ENCODE results near the gene FBXL16.
"Not testable (repeated sequence)": the region's sequence is repeated elsewhere in the genome, so short reads cannot be mapped to it uniquely, and the experiment has no call there.

FBXL16 gene, protein sequence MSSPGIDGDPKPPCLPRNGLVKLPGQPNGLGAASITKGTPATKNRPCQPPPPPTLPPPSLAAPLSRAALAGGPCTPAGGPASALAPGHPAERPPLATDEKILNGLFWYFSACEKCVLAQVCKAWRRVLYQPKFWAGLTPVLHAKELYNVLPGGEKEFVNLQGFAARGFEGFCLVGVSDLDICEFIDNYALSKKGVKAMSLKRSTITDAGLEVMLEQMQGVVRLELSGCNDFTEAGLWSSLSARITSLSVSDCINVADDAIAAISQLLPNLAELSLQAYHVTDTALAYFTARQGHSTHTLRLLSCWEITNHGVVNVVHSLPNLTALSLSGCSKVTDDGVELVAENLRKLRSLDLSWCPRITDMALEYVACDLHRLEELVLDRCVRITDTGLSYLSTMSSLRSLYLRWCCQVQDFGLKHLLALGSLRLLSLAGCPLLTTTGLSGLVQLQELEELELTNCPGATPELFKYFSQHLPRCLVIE

GRCh38 chr16:705431-706188 is at the start of gene FBXL16:
TSS of gene FBXL16 (minus strand) at chr16:705801. CDS start at chr16:697405, 8,396 bp downstream.
- DNase-seq (ENCODE audit: low read depth) = no peak

DNA sequence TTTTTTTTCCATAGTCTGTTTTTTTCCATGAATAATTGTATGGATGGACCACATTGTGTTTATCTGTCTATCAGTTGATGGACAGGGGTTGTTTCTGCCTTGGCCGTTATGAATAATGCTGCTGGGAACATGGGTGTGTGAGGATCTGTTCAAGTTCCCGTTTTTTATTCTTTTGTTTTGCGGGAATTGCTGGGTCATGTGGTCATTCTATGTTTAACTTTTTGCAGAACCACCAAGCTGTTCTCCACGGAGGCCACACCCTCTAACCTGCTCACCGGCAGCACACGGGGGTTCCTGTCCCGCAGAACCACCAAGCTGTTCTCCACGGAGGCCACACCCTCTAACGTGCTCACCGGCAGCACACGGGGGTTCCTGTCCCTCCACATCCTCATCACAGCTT is 49.1 kb upstream of the FBXL16 start:
- no peak for DNase-seq (ENCODE audit: low read depth)

- DNase-seq (ENCODE audit: low read depth) = not testable (repeated sequence)
Observed at GRCh38 chr16:754121-754607, 48.6 kb upstream of the FBXL16 start.

GRCh38 chr16:752007-752312 is 46.4 kb upstream of the FBXL16 start:
- DNase-seq (ENCODE audit: low read depth) = no peak

DNA sequence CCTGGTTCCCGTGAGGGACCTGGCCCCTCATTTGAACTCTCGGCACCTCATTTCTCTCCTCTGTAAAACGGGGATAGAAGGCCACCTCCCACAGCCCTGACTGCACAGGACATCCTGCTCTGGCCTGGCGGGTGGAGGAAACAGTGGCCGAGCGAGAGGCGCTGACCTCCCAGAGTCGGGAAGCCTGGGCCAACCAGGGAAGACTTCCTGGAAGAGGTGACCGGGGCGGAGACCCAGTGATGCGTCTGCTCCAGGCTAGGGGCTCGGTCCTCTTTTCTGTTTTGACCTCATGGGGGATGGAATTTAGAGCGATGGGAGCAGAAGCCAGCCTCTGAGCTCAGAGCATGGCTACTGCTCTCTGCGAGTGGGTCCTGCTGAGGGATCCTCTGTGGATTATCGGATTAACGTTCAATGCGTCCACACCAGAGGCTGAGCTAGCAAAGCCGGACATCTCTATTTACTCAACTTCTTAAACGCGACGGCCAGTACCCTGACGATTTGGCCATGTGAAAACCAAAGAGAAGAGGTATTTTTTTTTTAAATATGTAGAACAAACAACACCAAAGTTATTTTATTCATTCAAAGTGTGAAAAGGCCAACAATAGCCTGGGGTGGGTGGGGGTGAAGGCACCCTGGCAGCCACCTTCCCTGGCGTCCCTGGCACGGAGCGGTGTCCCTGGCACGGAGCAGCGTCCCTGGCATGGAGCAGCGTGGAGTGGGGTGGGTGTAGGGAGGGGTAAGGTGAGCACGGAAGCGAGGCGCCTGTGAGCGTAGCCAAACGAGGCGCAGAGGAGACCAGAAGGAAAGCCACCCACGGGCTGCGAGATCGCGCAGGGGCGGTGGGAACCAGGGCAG is 45.8 kb upstream of the FBXL16 start:
- DNase-seq (ENCODE audit: low read depth) = no peak

DNA sequence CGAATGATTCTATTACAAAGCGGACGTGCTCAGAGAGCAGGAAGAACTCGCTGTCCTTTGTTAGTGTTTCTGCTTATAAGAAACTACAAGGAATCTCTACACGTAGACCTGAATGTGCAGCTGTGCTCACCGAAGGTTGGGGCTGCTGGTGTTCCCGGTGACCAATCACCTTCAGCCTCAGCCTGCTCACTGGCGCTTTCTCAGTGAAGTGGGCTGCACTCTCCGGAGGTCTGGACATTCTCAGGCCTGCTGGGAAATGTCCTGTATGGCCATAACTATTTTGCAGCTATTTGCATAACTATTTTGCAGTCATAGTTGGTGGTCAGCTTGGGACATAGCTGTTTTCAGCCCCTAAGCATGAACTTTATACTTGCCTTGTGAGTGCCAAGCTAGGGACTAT is 44.9 kb upstream of the FBXL16 start:
- DNase-seq (ENCODE audit: low read depth) = no peak

DNA sequence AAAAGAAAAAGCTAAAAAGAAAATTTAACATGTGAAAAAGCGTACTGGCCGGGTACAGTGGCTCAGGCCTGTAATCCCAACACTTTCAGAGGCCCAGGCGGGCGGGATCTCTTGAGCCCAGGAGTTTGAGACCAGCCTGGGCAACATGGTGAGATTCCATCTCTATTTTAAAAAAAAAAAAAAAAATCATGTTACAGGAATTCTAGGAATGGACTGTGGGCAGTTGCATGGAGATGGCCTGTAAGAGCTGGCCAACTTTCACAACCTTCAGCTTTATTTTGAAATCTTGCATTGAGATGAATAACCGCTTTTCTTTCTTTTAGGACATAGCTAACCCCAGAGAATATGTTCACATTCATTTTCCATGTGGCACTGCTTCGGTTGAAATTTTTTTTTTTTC is 43.4 kb upstream of the FBXL16 start:
- DNase-seq (ENCODE audit: low read depth) = peak; percentile 38

- DNase-seq (ENCODE audit: low read depth) = no peak
Observed at GRCh38 chr16:747978-748746, 42.6 kb upstream of the FBXL16 start.

DNA sequence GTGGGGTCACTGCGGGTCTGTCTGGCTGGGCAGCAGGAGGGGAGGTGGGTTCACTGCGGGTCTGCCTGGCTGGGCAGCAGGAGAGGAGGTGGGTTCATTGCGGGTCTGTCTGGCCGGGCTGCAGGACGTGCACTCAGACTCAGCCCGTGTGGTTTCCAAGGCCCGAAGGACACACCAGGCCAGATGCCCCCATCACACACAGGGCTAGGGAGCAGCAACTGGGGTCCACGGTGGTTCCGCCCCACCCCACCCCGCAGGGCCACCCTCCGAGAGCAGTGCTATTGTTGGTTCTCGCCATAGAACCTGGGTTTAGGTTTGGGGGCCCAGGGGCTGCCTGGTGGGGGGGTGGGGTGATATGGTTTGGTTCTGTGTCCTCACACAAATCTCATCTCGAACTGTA is 41.0 kb upstream of the FBXL16 start:
- DNase-seq (ENCODE audit: low read depth) = no peak

DNA sequence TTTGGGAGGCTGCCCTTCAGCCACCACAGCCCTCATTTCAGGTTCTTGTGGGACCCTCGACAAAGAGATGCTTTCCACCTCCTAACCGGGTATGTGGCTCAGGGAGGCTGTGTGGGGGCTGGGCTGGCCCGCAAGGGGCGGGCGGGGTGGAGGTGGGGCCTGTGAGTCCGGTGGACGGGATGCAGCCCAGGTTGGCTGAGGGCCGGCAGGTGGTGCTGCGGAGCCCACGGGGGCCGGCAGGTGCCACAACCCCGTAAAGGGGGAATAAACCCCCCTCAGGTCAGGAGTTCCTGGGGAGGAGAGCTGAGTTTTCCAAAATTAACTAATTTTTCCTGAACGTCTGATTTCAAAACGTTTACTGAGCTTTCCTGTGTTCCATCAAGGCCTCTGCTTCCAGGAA is 40.1 kb upstream of the FBXL16 start:
- no peak for DNase-seq (ENCODE audit: low read depth)

DNA sequence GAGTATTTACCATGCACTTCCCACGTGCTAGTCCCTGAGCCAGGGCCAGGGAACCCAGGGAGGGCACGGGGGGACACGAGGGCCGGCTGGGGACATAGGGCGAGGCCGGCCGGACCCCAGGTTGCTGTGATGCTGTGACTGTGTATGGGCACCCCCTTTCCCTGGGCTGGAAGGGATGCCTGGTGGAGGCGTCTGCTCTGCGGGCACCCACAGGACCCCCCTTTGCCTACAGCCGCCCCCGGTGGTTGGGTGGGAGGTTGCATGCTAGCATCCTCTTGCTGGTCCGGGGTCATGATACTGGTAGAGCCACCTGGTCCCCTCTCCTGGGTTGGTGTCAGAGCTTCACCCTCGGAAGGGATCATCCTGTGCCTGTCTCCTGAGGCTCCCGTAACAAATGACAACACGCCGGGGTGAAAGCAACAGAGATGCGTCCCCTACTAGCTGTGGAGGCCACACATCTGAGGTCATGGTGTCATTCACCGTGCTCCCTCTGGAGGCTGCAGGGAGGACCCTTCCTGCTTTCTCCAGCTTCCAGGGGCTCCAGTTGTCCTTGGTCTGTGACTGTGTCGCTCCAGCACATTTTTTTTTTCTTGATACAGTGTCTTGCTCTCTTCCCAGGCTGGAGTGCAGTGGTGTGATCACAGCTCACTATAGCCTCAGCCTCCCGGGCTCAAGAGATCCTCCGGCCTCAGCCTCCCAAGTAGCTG is 38.3 kb upstream of the FBXL16 start:
- no peak for DNase-seq (ENCODE audit: low read depth)

DNA sequence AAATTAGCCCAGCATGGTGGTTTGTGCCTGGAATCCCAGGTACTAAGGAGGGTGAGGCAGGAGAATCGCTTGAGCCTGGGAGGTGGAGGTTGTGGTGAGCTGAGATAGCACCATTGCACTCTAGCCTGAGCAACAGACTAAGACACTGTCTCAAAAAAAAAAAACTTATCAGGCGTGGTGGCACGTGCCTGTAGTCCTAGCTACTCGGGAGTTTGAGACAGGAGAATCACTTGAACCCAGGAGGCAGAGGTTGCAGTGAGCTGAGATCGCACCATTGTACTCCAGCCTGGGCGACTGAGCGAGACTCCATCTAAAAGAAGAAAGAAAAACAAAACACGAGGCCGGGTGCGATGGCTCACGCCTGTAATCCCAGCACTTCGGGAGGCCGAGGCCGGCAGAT is 37.3 kb upstream of the FBXL16 start:
- DNase-seq (ENCODE audit: low read depth) = not testable (repeated sequence)

DNA sequence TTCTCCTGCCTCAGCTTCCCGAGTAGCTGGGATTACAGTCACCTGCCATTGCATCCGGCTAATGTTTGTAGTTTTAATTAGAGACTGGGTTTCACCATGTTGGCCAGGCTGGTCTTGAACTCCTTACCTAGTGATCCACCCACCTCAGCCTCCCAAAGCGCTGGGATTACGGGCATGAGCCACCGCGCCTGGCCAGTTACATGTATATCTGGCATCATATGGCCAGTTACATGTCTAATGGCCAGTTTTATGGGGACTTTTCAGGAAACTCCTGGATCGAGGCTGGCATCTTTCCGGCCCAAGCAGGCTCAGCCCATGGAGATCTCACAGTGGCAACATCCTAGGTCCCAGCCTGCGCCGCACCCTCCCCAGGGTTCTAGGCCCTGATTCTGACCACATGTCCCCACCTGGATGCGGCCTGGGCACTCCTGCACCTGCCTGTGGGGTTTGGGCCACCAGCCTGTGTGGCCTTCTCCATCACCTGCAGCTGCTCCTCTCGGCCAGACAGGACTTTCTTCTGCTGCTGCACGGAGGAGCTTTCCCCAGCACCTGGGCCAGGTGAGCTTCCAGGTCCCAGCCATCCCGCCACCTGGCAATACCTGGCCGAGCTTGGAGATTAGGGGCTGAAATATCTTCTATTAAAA is 36.5 kb upstream of the FBXL16 start:
- DNase-seq (ENCODE audit: low read depth) = no peak

- DNase-seq (ENCODE audit: low read depth) = peak; percentile 47
Observed at GRCh38 chr16:740764-741505, 35.3 kb upstream of the FBXL16 start, which contains the start of gene CIAO3. TSS of gene CIAO3 (minus strand) at chr16:740997. CDS start at chr16:740985, 12 bp downstream.

DNA sequence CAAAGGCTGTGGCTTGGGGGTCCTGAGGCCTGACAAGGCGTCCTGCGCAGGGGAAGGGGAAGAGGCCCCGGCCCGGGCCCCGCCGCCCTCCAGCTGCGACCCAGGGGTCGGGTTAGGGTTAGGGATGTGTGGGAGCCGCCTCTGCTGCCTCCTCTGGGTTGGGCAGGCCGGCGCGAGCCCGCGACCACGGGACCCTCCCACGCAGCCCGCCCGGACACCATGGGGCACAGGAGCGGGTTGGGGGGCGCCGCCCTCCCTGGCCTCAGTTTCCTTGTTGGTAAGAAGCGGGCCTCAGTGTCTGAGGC is 34.8 kb upstream of the FBXL16 start:
- DNase-seq (ENCODE audit: low read depth) = no peak

- DNase-seq (ENCODE audit: low read depth) = no peak
Observed at GRCh38 chr16:739560-740458, 34.2 kb upstream of the FBXL16 start.

GRCh38 chr16:736936-737481 is 31.4 kb upstream of the FBXL16 start:
- no peak for DNase-seq (ENCODE audit: low read depth)

- no peak for DNase-seq (ENCODE audit: low read depth)
Observed at GRCh38 chr16:735982-736453, 30.4 kb upstream of the FBXL16 start.
